DND-41 (cell line): ENCODE measurements around the gene SUN3.

Source experiments
- ATAC-seq: fragments of 200-7000 bp; cut with Tn5 transposase; 3 replicates; pipeline ENCODE4 v1.9.1; 2021; ENCODE audit warnings: low read depth; ENCODE audit not compliant: insufficient read depth
- DNase-seq: peaks from one replicate; pipeline ENCODE4 v3.0.0-alpha.2; 2020
- H2AFZ ChIP-seq: 2 replicates; pipeline ENCODE4 v1.6.0; 2012; ENCODE audit warnings: low read depth, low read length
- H3K27ac ChIP-seq: 2 replicates; pipeline ENCODE4 v1.5.1; 2012; ENCODE audit warnings: low read length, inconsistent platforms
- H3K27me3 ChIP-seq: fragments of 200-600 bp; sonication (generic); 2 replicates; pipeline ENCODE4 v1.6.0; 2012; ENCODE audit warnings: low read length, mild to moderate bottlenecking, inconsistent platforms; ENCODE audit not compliant: insufficient read depth, poor library complexity
- H3K36me3 ChIP-seq: 2 replicates; pipeline ENCODE4 v1.5.1; 2012; ENCODE audit warnings: low read length, inconsistent platforms; ENCODE audit not compliant: insufficient read depth
- H3K4me1 ChIP-seq: 2 replicates; pipeline ENCODE4 v1.5.1; 2012; ENCODE audit warnings: mild to moderate bottlenecking, low read length; ENCODE audit not compliant: insufficient read depth
- H3K4me2 ChIP-seq: 2 replicates; pipeline ENCODE4 v1.6.0; 2012; ENCODE audit warnings: mild to moderate bottlenecking, moderate library complexity, low read length, inconsistent platforms; ENCODE audit not compliant: insufficient read depth
- H3K4me3 ChIP-seq, 2 experiments: fragments of 200-600 bp in 1 of 2; shearing (Covaris generic) in 1 of 2; 2 replicates each; pipeline ENCODE4 v1.5.1; 2012 to 2016; ENCODE audit warnings: inconsistent platforms in 2 of 2, low read length in 2 of 2, mild to moderate bottlenecking in 2 of 2, low read depth in 1 of 2, moderate library complexity in 1 of 2
- H3K79me2 ChIP-seq: 2 replicates; pipeline ENCODE4 v1.6.0; 2012; ENCODE audit warnings: low read length, inconsistent platforms; ENCODE audit not compliant: insufficient read depth
- H3K9ac ChIP-seq: 2 replicates; pipeline ENCODE4 v1.6.0; 2012; ENCODE audit warnings: low read depth, mild to moderate bottlenecking, inconsistent platforms, low read length, moderate library complexity
- H3K9me3 ChIP-seq: 2 replicates; pipeline ENCODE4 v1.5.1; 2012; ENCODE audit warnings: low read length, moderate library complexity, mild to moderate bottlenecking, inconsistent platforms; ENCODE audit not compliant: insufficient read depth, severe bottlenecking
- H4K20me1 ChIP-seq: 2 replicates; pipeline ENCODE4 v1.6.0; 2012; ENCODE audit warnings: low read length; ENCODE audit not compliant: insufficient read depth
- CTCF ChIP-seq: IDR thresholded peaks from 2 replicates; pipeline ENCODE4 v1.5.1; 2012; ENCODE audit warnings: borderline replicate concordance, low read length, moderate library complexity, mild to moderate bottlenecking; ENCODE audit not compliant: poor library complexity, severe bottlenecking; ENCODE audit errors: extremely low read depth
- EZH2 ChIP-seq: IDR thresholded peaks from 3 replicates; pipeline ENCODE4 v1.6.1; 2012; ENCODE audit warnings: borderline replicate concordance, low read depth, mild to moderate bottlenecking, moderate library complexity, low read length, inconsistent platforms; ENCODE audit not compliant: severe bottlenecking

SUN3 gene

DNA sequence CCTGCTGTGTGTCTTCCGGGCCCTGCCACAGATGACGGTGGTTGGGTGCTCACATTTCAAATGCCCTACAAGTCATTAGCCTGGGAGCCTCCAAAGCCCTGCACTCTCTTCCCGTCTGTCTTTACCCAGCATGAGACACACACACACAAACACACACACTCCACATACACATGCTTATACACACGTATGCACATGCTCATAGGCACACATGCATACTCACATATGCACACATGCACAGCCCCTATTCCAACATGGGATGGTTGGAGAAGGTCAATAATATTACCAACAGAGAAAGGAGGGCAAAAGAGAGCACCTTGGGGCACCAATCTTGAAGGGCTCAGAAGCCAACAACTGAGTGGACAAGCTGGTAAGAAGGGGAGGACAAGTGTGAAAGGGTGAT lies 19.0 kb downstream of the SUN3 start:
- no peaks in the 10 kb centered on the region for H3K36me3 ChIP-seq
- ATAC-seq: no peak
- no peak for DNase-seq
- H3K9ac ChIP-seq: no peak overlapping the region
- H2AFZ ChIP-seq: no peak overlapping the region
- peaks cover 3% of the 10 kb centered on the region for H3K9me3 ChIP-seq
- no peaks in the 10 kb centered on the region for H3K27me3 ChIP-seq
- no peak overlapping the region for H3K27ac ChIP-seq
- H4K20me1 ChIP-seq: no peaks in the 10 kb centered on the region
- H3K4me1 ChIP-seq: no peaks in the 10 kb centered on the region
- TF ChIP-seq CTCF: no peak
- no peak for TF ChIP-seq EZH2
- H3K79me2 ChIP-seq: no peaks in the 10 kb centered on the region
- H3K4me2 ChIP-seq: no peak overlapping the region
- H3K4me3 ChIP-seq: no peak overlapping the region

DNA sequence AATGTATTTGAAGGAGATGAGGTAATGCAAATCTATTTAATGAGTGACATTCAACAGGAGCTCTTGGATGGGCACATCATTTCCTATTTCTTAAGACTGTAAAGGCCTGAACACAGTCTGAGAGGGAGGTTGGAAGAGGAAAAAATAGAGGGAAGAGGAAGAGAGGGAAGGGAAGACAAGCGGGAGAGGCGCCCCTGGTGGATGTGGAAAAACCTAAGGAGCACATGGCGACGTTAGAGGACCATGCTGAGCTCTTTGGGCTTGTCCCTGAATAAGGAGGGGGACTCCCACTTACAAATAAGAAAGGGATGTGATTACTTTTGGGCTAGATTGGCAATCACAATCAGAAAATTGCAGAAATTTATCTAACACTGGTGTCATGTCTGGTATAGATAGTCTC lies 19.6 kb downstream of the SUN3 start:
- Histone ChIP-seq H3K4me1 (no peaks in the 10 kb centered on the region), H3K27ac (no peak overlapping the region), H2AFZ (no peak overlapping the region), H3K4me2 (no peak overlapping the region), H3K79me2 (no peaks in the 10 kb centered on the region), H4K20me1 (no peaks in the 10 kb centered on the region), H3K27me3 (no peaks in the 10 kb centered on the region), H3K9me3 (peaks cover 3% of the 10 kb centered on the region), H3K36me3 (no peaks in the 10 kb centered on the region), H3K9ac (no peak overlapping the region), H3K4me3 (no peak overlapping the region)
- ATAC-seq (no peak), DNase-seq (no peak)
- TF ChIP-seq CTCF (no peak), EZH2 (no peak)

DNA sequence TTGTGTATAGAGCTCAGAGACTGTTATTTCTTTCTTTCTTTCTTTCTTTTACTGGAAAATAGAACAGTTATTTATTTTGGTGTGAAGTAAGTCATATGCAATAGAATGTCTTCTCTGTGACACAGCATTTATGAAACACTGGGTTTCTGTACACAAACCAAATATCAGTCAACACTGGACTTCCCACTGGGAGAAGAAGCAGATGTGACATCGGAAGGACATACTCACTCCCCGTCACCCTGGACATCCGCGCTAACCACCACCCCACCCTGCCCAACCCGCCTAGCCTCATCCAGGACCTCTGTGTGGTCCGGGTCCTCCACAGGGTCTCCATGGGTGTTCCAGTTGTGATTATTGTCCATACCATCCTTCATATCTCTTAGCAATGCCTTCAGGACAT lies 22.0 kb downstream of the SUN3 start:
- DNase-seq (no peak), ATAC-seq (no peak)
- Histone ChIP-seq H3K9ac (no peak overlapping the region), H3K4me2 (no peak overlapping the region), H4K20me1 (no peaks in the 10 kb centered on the region), H3K27ac (no peak overlapping the region), H3K27me3 (no peaks in the 10 kb centered on the region), H3K9me3 (peaks cover 3% of the 10 kb centered on the region), H3K36me3 (no peaks in the 10 kb centered on the region), H3K4me3 (no peak overlapping the region), H3K4me1 (no peaks in the 10 kb centered on the region), H3K79me2 (no peaks in the 10 kb centered on the region), H2AFZ (no peak overlapping the region)
- TF ChIP-seq CTCF: no peak
- no peak for TF ChIP-seq EZH2

- H3K9me3 ChIP-seq: peaks cover 3% of the 10 kb centered on the region
- H3K4me1 ChIP-seq: no peaks in the 10 kb centered on the region
- H3K9ac ChIP-seq: no peak overlapping the region
- TF ChIP-seq CTCF (no peak), EZH2 (no peak)
- no peaks in the 10 kb centered on the region for H3K79me2 ChIP-seq
- H3K36me3 ChIP-seq: no peaks in the 10 kb centered on the region
- no peak for DNase-seq
- ATAC-seq: no peak
- H3K4me2 ChIP-seq: no peak overlapping the region
- no peaks in the 10 kb centered on the region for H4K20me1 ChIP-seq
- no peak overlapping the region for H3K4me3 ChIP-seq
- H3K27me3 ChIP-seq: no peaks in the 10 kb centered on the region
- H3K27ac ChIP-seq: no peak overlapping the region
- no peak overlapping the region for H2AFZ ChIP-seq
Measured at GRCh38 chr7:48004638-48005037, 24.3 kb downstream of the SUN3 start.
